NCI-H2081 treated with DMSO at 0.1 percent for 48 hours (cell line): Measurements from ENCODE around the gene CETN3.
"Not testable (repeated sequence)": the region's sequence is repeated elsewhere in the genome, so short reads cannot be mapped to it uniquely, and the experiment has no call there.

Experiments used
- DNase-seq: peaks from one replicate; lab custom pipeline; 2025; lab: John Stamatoyannopoulos, UW

Gene CETN3

GRCh38 chr5:90383903-90384302 lies 25.7 kb downstream of the CETN3 start:
- DNase-seq: no peak

GRCh38 chr5:90381213-90381929 lies 28.2 kb downstream of the CETN3 start:
- DNase-seq: no peak

- no peak for DNase-seq
Measured at GRCh38 chr5:90379652-90380051, 29.9 kb downstream of the CETN3 start.

- DNase-seq: no peak
Measured at GRCh38 chr5:90378752-90379151, 30.8 kb downstream of the CETN3 start.

GRCh38 chr5:90371269-90371668 lies 38.3 kb downstream of the CETN3 start:
- DNase-seq: not testable (repeated sequence)

- DNase-seq: no peak
Measured at GRCh38 chr5:90368454-90369246, 40.9 kb downstream of the CETN3 start.

GRCh38 chr5:90367879-90368278 lies 41.7 kb downstream of the CETN3 start:
- DNase-seq: no peak

GRCh38 chr5:90366948-90367347 lies 42.6 kb downstream of the CETN3 start:
- DNase-seq: no peak

GRCh38 chr5:90365328-90365727 lies 44.2 kb downstream of the CETN3 start:
- DNase-seq: no peak

- DNase-seq: no peak
Measured at GRCh38 chr5:90359073-90359920, 50.3 kb downstream of the CETN3 start.

- DNase-seq: peak; percentile 48
Measured at GRCh38 chr5:90356622-90357021, 52.9 kb downstream of the CETN3 start.

GRCh38 chr5:90356176-90356575 lies 53.4 kb downstream of the CETN3 start:
- DNase-seq: no peak

- DNase-seq: no peak
Measured at GRCh38 chr5:90355635-90356034, 53.9 kb downstream of the CETN3 start.

GRCh38 chr5:90353254-90353653 lies 56.3 kb downstream of the CETN3 start:
- no peak for DNase-seq

GRCh38 chr5:90351101-90351500 lies 58.5 kb downstream of the CETN3 start:
- no peak for DNase-seq

GRCh38 chr5:90347462-90347861 lies 62.1 kb downstream of the CETN3 start:
- no peak for DNase-seq

- no peak for DNase-seq
Measured at GRCh38 chr5:90345684-90346083, 63.9 kb downstream of the CETN3 start.

- no peak for DNase-seq
Measured at GRCh38 chr5:90344689-90345088, 64.9 kb downstream of the CETN3 start.

GRCh38 chr5:90343731-90344130 lies 65.8 kb downstream of the CETN3 start:
- not testable (repeated sequence) for DNase-seq

GRCh38 chr5:90342576-90342975 lies 67.0 kb downstream of the CETN3 start:
- DNase-seq: no peak
